ENCODE results near the gene STK38.
"Not testable (repeated sequence)": the region's sequence is repeated elsewhere in the genome, so short reads cannot be mapped to it uniquely, and the experiment has no call there.

Gene STK38

GRCh38 chr6:36483326-36483725, 64.0 kb downstream of the STK38 start:
- DNase-seq = not testable (repeated sequence)

DNA sequence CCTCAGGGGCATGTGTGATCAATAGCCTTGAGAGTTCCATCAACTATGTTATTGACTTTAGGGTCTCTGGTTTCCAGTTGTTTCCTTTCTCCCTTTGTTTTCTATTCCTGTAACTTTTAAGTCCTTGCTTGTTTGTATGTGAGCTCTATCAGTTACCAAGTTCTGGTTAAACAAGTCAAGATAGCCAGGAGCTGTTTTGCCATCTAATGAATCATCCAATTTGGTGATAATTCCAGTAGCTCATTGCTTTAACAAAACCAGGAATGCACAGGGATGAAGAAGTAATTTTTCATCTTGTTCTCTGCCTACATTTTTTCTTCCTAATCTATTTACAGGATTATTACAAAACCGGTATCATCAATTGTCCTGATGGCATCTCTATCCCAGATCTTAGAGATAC, 68.0 kb downstream of the STK38 start:
- DNase-seq = no peak

DNA sequence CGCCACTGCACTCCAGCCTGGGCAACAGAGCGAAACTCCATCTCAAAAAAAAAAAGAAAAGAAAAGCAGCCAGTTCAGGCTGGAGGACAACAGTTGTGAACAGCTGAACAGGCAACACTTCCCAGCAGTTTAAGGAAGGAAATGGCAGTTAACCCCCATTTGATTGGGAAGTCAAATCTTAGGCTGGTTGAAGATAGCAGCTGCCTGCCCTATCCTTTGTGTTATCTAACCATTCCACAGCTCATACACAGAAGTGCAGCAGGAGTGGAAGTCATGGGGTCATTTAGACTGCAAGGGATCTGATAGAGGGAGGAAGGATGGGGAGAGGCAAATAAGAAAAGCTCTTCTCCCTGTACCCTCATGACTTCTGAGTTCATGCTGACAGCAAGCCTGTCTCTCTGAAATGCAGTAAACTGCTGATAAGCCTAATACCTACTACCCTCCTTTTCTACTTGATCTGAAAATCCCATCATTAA, 69.2 kb downstream of the STK38 start:
- DNase-seq = no peak

DNA sequence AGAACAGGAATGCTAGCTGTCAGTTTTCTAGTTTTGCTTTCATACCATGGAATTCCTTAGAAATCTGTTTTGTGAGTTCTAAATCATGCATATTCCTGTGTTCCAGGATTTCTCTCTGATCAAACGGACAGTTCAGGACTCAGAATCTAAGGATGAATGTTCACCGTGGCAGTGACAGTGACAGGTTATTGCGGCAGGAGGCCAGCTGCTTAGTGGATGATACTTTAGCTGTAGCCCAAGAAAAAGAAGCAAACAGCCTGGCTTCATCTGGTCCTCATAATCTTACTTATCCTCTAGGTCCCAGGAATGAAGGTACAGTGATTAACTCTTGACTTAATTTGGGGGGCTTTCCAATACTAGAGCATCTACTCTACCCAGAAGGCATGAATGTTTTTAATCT, 77.3 kb downstream of the STK38 start:
- DNase-seq = no peak

DNA sequence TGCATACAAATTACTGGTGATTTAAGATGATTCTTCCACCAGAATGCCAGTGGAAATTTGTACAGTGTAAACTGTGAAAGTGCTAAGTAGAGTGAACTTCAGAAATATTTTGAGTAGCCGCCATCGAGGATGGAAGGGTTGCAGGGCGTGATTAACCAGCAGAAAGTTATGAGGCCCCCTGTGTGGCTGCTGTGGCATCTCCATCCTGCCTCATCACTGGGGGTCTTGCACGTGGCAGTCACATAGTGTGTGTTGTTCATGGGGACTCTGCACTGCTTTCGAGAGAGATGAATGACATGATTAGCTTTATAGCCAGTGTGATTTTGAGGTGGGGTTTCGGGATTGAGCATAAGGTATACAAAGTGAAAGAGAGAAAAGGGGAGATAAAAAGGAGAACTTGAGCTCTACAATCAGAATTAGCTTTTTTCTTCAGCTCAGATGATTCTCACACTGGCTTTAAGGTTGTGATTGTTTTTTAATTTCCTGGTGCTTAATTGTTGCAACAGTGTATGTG, 78.1 kb downstream of the STK38 start:
- DNase-seq = no peak

DNA sequence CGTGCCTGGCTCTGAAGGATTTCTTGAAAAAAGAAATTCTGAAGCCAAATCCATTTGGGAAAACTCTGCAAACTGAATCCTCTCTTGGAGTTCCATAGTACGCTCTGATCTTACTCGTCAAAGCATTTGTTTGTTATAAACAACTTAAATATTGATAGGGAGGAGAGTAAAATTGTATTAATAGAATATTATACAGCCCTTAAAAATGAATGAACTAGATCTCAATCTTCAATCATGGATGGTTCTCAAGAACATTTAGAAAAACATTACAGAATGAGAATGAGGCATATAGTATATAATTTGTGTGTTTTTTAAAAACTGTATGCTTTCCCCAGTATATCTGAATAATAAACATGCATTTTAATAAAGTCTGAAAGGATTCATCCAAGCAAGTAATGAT, 79.7 kb downstream of the STK38 start:
- no peak for DNase-seq

DNA sequence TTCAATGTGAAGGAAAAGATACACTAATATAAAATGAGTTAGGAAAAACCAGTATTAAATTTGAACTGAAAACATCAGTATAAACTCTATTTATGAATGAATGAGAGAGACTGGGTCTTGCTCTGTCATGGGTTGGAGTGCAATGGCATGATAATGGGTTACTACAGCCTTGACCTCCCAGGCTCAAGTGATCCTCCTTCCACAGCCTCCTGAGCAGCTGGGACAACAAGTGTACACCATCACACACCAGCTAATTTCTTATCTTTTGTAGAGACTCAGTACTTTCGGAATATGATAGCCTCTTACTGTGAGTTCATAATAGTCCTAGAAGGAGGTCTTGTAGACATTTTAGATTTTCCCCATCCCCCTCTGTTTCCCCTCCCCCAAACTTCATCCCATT, 83.0 kb downstream of the STK38 start:
- DNase-seq = no peak

- DNase-seq = no peak
These were observed 83.6 kb downstream of the STK38 start for GRCh38 chr6:36463676-36464075.

- no peak for DNase-seq
These were observed 85.6 kb downstream of the STK38 start for GRCh38 chr6:36461646-36462045.

- no peak for DNase-seq
These were observed 86.4 kb downstream of the STK38 start for GRCh38 chr6:36460916-36461315.

GRCh38 chr6:36459501-36459900, 87.8 kb downstream of the STK38 start:
- DNase-seq = no peak

DNA sequence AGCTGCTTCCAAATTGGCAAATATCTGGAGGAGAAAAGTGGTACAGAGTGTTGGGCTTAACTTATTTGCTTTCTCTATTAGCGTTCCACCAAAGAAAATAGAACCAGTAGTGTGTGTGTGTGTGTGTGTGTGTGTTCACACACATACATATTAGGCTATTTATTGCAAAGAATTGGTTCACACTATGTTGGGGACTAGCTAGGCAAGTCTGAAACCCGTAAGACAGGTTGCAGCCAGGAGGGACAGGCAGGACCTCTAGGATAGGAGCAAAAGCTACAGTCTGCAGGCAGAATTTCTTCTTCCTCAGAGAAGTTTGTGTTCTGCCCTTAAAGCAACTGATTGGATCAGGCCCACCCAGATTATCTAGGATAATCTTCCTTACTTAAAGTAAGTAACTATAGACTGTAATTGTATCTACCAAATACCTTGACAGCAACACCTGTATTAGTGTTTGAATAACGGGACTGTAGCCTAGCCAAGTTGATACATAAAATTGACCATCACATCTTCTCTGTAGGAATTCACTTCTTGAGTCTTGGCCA, 91.7 kb downstream of the STK38 start:
- DNase-seq = no peak

DNA sequence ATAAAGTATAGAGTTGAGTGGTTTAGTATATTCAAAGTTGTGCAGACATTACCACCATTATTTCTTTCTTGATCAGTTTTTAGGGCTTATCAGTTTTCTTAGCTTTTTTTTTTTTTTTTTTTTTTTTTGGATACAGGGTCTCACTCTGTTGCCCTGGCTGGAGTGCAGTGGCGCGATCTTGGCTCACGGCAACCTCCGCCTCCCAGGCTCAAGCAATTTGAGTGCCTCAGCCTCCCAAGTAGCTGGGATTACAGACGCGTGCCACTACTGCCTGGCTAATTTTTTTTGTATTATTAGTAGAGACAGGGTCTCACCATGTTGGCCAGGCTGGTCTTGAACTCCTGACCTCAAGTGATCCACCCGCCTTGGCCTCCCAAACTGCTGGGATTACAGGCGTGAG, 94.4 kb downstream of the STK38 start:
- DNase-seq = not testable (repeated sequence)

DNA sequence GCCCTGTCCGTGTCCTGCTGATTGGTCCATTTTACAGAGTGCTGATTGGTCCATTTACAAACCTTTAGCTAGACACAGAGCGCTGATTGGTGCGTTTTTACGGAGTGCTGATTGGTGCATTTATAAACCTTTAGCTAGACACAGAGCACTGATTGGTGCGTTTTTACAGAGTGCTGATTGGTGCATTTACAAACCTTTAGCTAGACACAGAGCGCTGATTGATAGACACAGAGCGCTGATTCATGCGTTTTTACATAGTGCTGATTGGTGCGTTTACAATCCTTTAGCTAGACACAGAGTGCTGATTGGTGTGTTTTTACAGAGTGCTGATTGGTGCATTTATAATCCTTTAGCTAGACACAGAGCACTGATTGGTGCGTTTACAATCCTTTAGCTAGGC, 98.1 kb downstream of the STK38 start:
- not testable (repeated sequence) for DNase-seq

DNA sequence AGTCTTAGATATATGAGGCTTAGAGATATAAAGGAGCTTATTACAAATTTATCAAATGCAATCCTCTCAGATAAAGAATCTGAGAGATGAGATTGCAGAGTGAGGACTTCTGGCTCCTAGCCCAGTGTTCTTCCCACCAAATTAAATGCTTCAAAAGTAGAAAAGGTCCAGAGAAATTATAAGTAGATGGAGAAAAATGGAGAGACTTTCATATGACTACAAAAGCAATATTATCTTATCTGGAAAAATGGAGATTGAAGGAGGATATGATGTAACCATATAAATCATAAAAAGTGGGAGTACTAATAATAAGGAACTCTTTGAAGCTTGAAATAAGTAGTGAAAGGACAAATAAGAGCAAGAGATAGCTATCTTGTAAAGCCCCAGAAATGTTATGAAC, 101.7 kb downstream of the STK38 start:
- no peak for DNase-seq

DNA sequence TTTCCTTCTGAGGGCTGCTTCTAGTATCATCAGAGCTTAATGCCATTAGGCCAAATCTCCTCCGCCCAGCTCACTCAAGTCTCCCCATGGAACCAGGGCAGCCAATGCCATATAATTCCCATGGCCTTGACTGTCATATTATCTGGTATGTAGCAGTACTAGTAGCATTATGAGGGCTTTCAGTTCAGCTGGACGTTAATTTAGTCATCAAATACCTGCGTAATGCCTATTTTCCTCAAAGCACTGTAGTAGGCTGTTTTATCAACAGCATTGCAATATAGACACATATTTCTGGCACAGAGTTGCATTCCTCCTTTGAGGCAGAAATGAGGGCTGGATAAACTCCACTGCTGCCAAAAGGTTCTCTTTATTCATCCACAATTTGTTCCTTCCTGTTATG, 102.8 kb downstream of the STK38 start:
- no peak for DNase-seq
